Thoracic aorta (tissue), 2 donors: ENCODE results near the gene RNASE13. TPM values are rescaled to one million over a fixed set of nuclear protein-coding genes. Genes with fewer than 3 reads are reported as not detected.
"Not testable (repeated sequence)": the region's sequence is repeated elsewhere in the genome, so short reads cannot be mapped to it uniquely, and the experiment has no call there.

Source experiments
- ATAC-seq: fragments of 150-250 bp; one replicate; pipeline ENCODE4 v1.8.0; 2017; ENCODE audit warnings: low read depth; ENCODE audit not compliant: insufficient number of reproducible peaks, low FRiP score
- DNase-seq: peaks from one replicate; pipeline ENCODE4 v3.0.0-alpha.2; 2020; ENCODE audit warnings: low spot score
- H3K27ac ChIP-seq, 2 donors: fragments of 200-600 bp; sonication (generic); 1 replicate in 1 of 2; 2 replicates in 1 of 2; pipeline ENCODE4 v1.5.1; 2016; ENCODE audit warnings: mild to moderate bottlenecking in 2 of 2, moderate library complexity in 2 of 2
- H3K27me3 ChIP-seq: fragments of 200-600 bp; sonication (generic); replicated peaks from 2 replicates; pipeline ENCODE4 v1.6.0; 2016; ENCODE audit warnings: mild to moderate bottlenecking; ENCODE audit not compliant: insufficient read depth
- H3K36me3 ChIP-seq: fragments of 200-600 bp; sonication (generic); one replicate; pipeline ENCODE4 v1.5.1; 2016
- H3K4me1 ChIP-seq, 2 donors: fragments of 200-600 bp; sonication (generic); 1 replicate in 1 of 2; 2 replicates in 1 of 2; pipeline versions ENCODE4 v1.5.1 to v1.6.0; 2016; ENCODE audit warnings: low read depth in 2 of 2, mild to moderate bottlenecking in 1 of 2; ENCODE audit not compliant: control insufficient read depth in 1 of 2
- H3K4me3 ChIP-seq: fragments of 200-600 bp; sonication (generic); 2 replicates; pipeline ENCODE4 v1.5.1; 2016; ENCODE audit warnings: mild to moderate bottlenecking
- H3K9me3 ChIP-seq: fragments of 200-600 bp; sonication (generic); 2 replicates; pipeline ENCODE4 v1.5.1; 2016
- total RNA-seq, 2 donors: library from RNA; depleted of rRNA; stranded (reverse); fragments of >200 nt; gene quantifications; one replicate each; pipeline versions ENCODE4 v1.1.0 to v1.2.3, GENCODE V29; 2016
- TF ChIP-seq, protein P1 (sequence below): fragments of 200-600 bp; sonication (generic); IDR thresholded peaks from one replicate; pipeline ENCODE4 v1.5.1; 2019; ENCODE audit warnings: antibody characterized with exemption

Gene RNASE13
- total RNA-seq, 2 donors from 2014 or later, result not detected

DNA sequence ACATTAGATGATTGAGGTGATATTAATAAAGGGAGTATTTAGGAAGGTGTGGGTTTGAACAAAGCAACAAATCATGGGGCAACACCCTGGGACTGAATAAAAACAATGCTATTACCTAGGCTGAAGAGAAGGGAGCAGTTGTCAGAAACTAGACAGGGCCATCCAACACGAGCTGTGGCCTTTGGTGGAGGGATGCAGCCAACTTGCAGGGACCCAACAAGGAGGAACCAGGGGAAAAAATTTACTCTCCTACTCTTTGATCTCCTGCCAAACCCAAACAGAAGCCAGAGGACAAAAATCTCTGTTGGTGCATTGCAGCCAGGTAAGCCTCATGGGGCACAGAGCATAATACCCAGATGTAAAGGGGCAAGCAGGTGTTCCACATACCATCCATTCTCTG lies 23.5 kb downstream of the RNASE13 start:
- DNase-seq (no peak), ATAC-seq (no peak)
- H3K27ac ChIP-seq, result no peak overlapping the region
- H3K9me3 ChIP-seq, result no peaks in the 10 kb centered on the region
- H3K27me3 ChIP-seq, result no peaks in the 10 kb centered on the region
- H3K4me3 ChIP-seq, result no peak overlapping the region
- no peaks in the 10 kb centered on the region for H3K36me3 ChIP-seq
- no peaks in the 10 kb centered on the region for H3K4me1 ChIP-seq
- TF ChIP-seq, protein P1, sequence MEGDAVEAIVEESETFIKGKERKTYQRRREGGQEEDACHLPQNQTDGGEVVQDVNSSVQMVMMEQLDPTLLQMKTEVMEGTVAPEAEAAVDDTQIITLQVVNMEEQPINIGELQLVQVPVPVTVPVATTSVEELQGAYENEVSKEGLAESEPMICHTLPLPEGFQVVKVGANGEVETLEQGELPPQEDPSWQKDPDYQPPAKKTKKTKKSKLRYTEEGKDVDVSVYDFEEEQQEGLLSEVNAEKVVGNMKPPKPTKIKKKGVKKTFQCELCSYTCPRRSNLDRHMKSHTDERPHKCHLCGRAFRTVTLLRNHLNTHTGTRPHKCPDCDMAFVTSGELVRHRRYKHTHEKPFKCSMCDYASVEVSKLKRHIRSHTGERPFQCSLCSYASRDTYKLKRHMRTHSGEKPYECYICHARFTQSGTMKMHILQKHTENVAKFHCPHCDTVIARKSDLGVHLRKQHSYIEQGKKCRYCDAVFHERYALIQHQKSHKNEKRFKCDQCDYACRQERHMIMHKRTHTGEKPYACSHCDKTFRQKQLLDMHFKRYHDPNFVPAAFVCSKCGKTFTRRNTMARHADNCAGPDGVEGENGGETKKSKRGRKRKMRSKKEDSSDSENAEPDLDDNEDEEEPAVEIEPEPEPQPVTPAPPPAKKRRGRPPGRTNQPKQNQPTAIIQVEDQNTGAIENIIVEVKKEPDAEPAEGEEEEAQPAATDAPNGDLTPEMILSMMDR, result no peak

DNA sequence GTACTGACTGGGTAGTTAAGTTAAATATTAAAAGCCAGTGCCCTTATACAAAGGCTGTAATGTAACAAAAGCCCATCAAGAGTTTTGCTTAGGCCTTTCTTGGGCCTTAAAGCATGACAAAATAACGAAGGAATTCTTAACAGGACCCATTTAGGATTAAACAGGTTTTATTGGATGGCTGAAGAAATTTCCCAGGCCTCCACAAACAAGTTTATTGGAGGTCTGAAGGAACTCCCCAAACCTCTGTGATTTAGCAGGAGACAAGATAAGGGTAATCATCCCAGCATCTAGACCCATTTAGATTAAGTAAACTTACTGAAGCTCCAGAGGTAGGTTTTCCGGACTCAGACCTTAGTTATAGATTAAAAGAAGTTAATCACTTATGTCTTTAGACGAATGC lies 24.9 kb downstream of the RNASE13 start:
- H3K9me3 ChIP-seq, ATAC-seq, DNase-seq, H3K4me3 ChIP-seq, H3K36me3 ChIP-seq, H3K27ac ChIP-seq, H3K4me1 ChIP-seq, H3K27me3 ChIP-seq: not testable (repeated sequence)

DNA sequence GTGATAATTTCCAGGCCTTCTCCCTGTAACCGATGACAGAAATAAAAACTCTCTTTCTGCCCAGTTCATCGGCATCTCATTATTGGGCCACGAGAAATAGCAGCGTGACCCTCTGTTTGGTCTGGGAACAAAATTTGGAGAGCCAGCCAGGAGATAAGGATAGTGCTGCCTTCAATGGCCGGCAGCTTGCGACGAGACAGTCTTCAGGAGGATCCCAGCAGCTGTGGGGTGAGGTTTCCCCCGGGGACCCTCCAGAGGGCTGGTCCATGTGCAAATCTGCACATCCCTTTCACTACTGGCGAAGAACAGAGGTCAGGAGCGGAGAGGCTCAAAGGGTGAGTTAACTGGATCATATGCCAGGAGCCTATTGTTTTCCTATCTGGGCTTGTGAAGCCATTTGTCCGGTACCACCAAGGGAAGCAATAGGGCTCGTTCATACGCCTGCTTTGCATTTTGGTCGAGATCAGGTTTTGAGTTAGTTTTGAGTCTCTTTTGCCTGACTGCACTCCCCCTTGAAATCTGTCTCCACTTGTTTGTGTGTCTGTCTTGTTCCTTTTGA lies 30.7 kb downstream of the RNASE13 start:
- Histone ChIP-seq H3K27me3 (no peaks in the 10 kb centered on the region), H3K4me3 (no peak overlapping the region), H3K36me3 (no peaks in the 10 kb centered on the region), H3K9me3 (no peaks in the 10 kb centered on the region), H3K4me1 (peaks cover 0 to 4% of the 10 kb centered on the region in 2 donors), H3K27ac (no peak overlapping the region)
- DNase-seq (no peak), ATAC-seq (no peak)
- TF ChIP-seq, protein P1, result no peak

DNA sequence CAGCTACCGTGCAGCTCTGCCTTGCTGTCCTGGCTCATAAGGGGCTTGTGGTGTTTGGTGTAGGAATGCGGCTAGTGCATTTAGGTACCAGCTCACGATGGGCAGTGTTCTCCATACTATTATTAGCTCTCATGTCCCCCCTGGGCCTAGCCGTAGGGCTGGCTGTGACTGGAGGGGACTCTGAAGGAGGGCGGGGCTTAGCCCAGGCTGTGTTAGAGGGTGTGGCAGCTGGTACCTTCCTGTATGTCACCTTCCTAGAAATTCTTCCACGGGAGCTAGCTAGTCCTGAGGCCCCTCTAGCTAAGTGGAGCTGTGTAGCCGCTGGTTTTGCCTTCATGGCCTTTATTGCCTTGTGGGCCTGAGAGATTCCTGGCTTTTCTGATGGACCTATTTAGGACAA lies 33.4 kb downstream of the RNASE13 start:
- no peaks in the 10 kb centered on the region for H3K9me3 ChIP-seq
- peaks cover 0 to 6% of the 10 kb centered on the region in 2 donors for H3K4me1 ChIP-seq
- no peak for ATAC-seq
- TF ChIP-seq, protein P1, result no peak
- peaks cover 5% of the 10 kb centered on the region for H3K36me3 ChIP-seq
- H3K4me3 ChIP-seq, result no peak overlapping the region
- no peak overlapping the region for H3K27ac ChIP-seq
- DNase-seq, result no peak
- H3K27me3 ChIP-seq, result no peaks in the 10 kb centered on the region

DNA sequence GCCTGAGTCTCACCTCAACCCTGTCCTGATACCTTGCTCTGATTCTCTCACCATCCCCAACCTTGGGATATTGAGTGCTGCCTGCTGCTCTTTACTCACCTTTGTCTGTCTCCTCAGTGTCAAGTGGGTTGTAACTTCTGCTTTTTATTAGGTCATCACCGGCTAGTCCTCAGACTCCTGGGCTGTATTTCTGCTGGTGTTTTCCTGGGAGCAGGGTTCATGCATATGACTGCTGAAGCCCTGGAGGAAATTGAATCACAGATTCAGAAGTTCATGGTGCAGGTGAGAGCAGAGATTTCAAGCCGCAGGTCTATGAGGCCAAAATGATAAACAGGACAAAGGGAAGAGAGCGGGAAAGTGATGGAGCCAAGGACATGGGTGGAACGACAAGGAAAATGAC lies 35.0 kb downstream of the RNASE13 start:
- Histone ChIP-seq H3K9me3 (no peaks in the 10 kb centered on the region), H3K27ac (no peak overlapping the region), H3K4me1 (peaks cover 0 to 6% of the 10 kb centered on the region in 2 donors), H3K4me3 (no peak overlapping the region), H3K36me3 (peaks cover 21% of the 10 kb centered on the region), H3K27me3 (no peaks in the 10 kb centered on the region)
- DNase-seq (no peak), ATAC-seq (no peak)
- TF ChIP-seq, protein P1, result no peak

DNA sequence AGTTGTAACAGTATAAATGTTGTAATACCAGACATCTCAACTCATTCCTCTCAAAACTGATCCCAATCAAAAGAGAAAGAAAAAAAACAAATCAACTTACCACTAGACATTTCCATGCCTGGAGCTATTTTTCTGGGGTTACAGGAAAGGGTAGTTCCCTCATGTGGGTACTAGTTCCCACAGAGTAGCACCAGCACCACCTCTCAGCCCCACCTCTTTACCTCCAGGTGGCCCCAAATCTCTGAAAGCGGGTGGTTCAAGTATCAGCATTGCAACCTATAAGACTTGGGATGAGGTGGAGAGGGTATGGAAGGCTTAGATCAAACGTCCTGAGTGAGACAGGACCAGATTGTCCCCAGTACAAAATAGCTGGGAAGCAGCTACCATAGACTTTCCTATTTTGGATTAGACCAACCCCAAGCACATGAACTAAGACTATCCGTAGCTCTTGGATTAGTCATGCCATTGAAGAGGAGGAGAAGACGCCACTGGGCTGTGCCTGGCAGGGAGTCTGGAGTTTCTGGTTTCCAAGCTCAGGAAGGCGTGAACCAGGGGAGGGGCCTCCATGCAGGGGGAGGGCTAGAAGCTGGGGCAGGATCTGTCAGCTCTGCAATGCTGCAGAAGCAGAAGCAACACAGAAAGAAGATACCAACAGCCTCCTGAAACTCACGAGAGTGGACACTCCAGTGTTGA lies 35.8 kb downstream of the RNASE13 start, which contains the start of gene SLC39A2:
Gene SLC39A2 (plus strand): TSS at position 620 of the 693 bp plus-strand sequence. CDS start 154 bp downstream, outside the sequence.
- Histone ChIP-seq H3K27ac (no peak within 1 kb of the TSS), H3K4me1 (peaks cover 0 to 6% of the 10 kb centered on the region in 2 donors), H3K36me3 (peaks cover 26% of the 10 kb centered on the region), H3K4me3 (no peak within 1 kb of the TSS), H3K9me3 (no peaks in the 10 kb centered on the region), H3K27me3 (no peaks in the 10 kb centered on the region)
- TF ChIP-seq, protein P1, result no peak
- ATAC-seq (no peak), DNase-seq (no peak)
